Upper lobe of right lung (tissue), 1 donor: ENCODE results near the gene GOLPH3L. TPM values are rescaled to one million over a fixed set of nuclear protein-coding genes. Genes with fewer than 3 reads are reported as not detected.

ENCODE experiments used
- ATAC-seq: fragments of 200-7000 bp; cut with Tn5 transposase; one replicate; pipeline ENCODE4 v1.9.1; 2020; ENCODE audit warnings: mild to moderate bottlenecking, moderate library complexity
- DNase-seq: peaks from one replicate; pipeline ENCODE4 v3.0.0-alpha.2; 2020
- H3K27ac ChIP-seq: fragments of 200-600 bp; one replicate; pipeline ENCODE4 v1.8.0; 2022
- H3K27me3 ChIP-seq: fragments of 200-600 bp; one replicate; pipeline ENCODE4 v1.8.0; 2022; ENCODE audit warnings: mild to moderate bottlenecking
- H3K36me3 ChIP-seq: fragments of 200-600 bp; one replicate; pipeline ENCODE4 v1.8.0; 2022
- H3K4me1 ChIP-seq: fragments of 200-600 bp; one replicate; pipeline ENCODE4 v1.8.0; 2022
- H3K4me3 ChIP-seq: fragments of 200-600 bp; one replicate; pipeline ENCODE4 v1.8.0; 2022; ENCODE audit warnings: mild to moderate bottlenecking
- H3K9me3 ChIP-seq: fragments of 200-600 bp; one replicate; pipeline ENCODE4 v1.8.0; 2022
- intact Hi-C: fragments of 100-400 bp; cut with DNase I; formaldehyde crosslinking; loops from one replicate; pipeline ENCODE4 v1.11.0; 2022
- total RNA-seq: library from RNA; stranded (reverse); fragmentation: NEBNext Ultra II Directional; extraction: Animal tissue kit (Norgen Biotek cat#: 25700); gene quantifications from one replicate; pipeline ENCODE4 v1.2.1, GENCODE V29; 2021
- TF ChIP-seq, protein P1 (sequence below): fragments of 200-600 bp; IDR thresholded peaks from one replicate; pipeline ENCODE4 v1.8.0; 2022; ENCODE audit warnings: antibody characterized with exemption
- donor health status: DM: no; HTN: yes; CAD: no; lungs with severe emphysema.

Gene GOLPH3L
- total RNA-seq, 1 donor from 2014 or later, result 32.2 TPM

DNA sequence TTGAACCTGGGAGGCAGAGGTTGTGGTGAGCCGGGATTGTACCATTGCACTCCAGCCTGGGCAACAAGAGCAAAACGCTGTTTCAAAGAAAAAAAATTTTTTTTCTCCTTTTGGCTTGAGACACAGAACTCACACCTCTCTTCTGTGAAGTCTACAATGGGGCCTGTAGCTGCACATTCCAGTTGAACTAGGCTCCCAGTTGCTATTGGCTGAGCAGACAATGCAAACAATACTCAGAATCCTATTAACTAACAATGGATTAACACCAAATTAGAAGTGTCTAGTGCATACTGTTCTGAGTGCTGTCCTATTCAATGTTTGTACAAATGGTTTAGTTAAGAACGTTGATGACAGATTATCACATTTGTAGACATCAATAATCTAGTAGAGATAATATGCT is 100.0 kb downstream of the GOLPH3L start:
- no peaks in the 10 kb centered on the region for H3K36me3 ChIP-seq
- H3K27me3 ChIP-seq, result no peaks in the 10 kb centered on the region
- DNase-seq (no peak), ATAC-seq (no peak)
- no peak overlapping the region for H3K27ac ChIP-seq
- H3K9me3 ChIP-seq, result no peaks in the 10 kb centered on the region
- H3K4me3 ChIP-seq, result no peak overlapping the region
- TF ChIP-seq, protein P1, sequence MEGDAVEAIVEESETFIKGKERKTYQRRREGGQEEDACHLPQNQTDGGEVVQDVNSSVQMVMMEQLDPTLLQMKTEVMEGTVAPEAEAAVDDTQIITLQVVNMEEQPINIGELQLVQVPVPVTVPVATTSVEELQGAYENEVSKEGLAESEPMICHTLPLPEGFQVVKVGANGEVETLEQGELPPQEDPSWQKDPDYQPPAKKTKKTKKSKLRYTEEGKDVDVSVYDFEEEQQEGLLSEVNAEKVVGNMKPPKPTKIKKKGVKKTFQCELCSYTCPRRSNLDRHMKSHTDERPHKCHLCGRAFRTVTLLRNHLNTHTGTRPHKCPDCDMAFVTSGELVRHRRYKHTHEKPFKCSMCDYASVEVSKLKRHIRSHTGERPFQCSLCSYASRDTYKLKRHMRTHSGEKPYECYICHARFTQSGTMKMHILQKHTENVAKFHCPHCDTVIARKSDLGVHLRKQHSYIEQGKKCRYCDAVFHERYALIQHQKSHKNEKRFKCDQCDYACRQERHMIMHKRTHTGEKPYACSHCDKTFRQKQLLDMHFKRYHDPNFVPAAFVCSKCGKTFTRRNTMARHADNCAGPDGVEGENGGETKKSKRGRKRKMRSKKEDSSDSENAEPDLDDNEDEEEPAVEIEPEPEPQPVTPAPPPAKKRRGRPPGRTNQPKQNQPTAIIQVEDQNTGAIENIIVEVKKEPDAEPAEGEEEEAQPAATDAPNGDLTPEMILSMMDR, result no peak
- no peaks in the 10 kb centered on the region for H3K4me1 ChIP-seq
- intact Hi-C loops, result no loop called here

Other genes starting within 250 kb of the GOLPH3L start
- 18.5 TPM for gene TARS2, start 209.7 kb downstream of the GOLPH3L start, total RNA-seq
- 15.5 TPM for gene ECM1, start 189.0 kb downstream of the GOLPH3L start, total RNA-seq
- gene FALEC, start 181.4 kb downstream of the GOLPH3L start, total RNA-seq, result 1.0 TPM
- gene ADAMTSL4, start 147.7 kb downstream of the GOLPH3L start, total RNA-seq, result 99.2 TPM
- gene MCL1, start 117.5 kb downstream of the GOLPH3L start, total RNA-seq, result 325 TPM
- 188 TPM for gene ENSA, start 67.5 kb downstream of the GOLPH3L start, total RNA-seq
- gene HORMAD1, start 23.7 kb upstream of the GOLPH3L start, total RNA-seq, result 1.2 TPM
- gene CTSS, start 68.6 kb upstream of the GOLPH3L start, total RNA-seq, result 533 TPM
- gene CTSK, start 111.1 kb upstream of the GOLPH3L start, total RNA-seq, result 35.5 TPM
- gene ARNT, start 179.4 kb upstream of the GOLPH3L start, total RNA-seq, result 53.8 TPM
- not detected for gene CTXND2, start 190.0 kb upstream of the GOLPH3L start, total RNA-seq
- gene SETDB1, start 229.2 kb upstream of the GOLPH3L start, total RNA-seq, result 45.8 TPM